Astrocyte (in vitro differentiated cells and primary cell): Measurements from ENCODE around the gene MAGIX. TPM values are rescaled to one million over a fixed set of nuclear protein-coding genes. Genes with fewer than 3 reads are reported as not detected.

ENCODE experiments used
- DNase-seq: peaks from one replicate; pipeline ENCODE4 v3.0.0-alpha.2; 2010; ENCODE audit warnings: low read depth
- FAIRE-seq: peaks from 2 replicates; lab custom pipeline; 2011; peaks lifted over from hg19 to GRCh38; lab: Jason Lieb, UNC
- H2AFZ ChIP-seq: 2 replicates; pipeline ENCODE4 v1.6.0; 2012; ENCODE audit warnings: low read depth, low read length, inconsistent platforms
- H3K27ac ChIP-seq: 2 replicates; pipeline ENCODE4 v1.5.1; 2011; ENCODE audit warnings: low read depth, low read length, inconsistent platforms
- H3K27me3 ChIP-seq: 2 replicates; pipeline ENCODE4 v1.6.0; 2011; ENCODE audit warnings: low read length, inconsistent platforms; ENCODE audit not compliant: insufficient read depth
- H3K36me3 ChIP-seq: 2 replicates; pipeline ENCODE4 v1.5.1; 2011; ENCODE audit warnings: low read length, inconsistent platforms; ENCODE audit not compliant: insufficient read depth
- H3K4me1 ChIP-seq: 2 replicates; pipeline ENCODE4 v1.5.1; 2011; ENCODE audit warnings: low read length, inconsistent platforms; ENCODE audit not compliant: insufficient read depth
- H3K4me2 ChIP-seq: 2 replicates; pipeline ENCODE4 v1.6.0; 2012; ENCODE audit warnings: low read length, inconsistent platforms
- H3K4me3 ChIP-seq: 2 replicates; pipeline ENCODE4 v1.5.1; 2011; ENCODE audit warnings: low read depth, mild to moderate bottlenecking, low read length, inconsistent platforms; ENCODE audit not compliant: insufficient read depth
- H3K79me2 ChIP-seq: 2 replicates; pipeline ENCODE4 v1.6.0; 2012; ENCODE audit warnings: mild to moderate bottlenecking, low read length, inconsistent platforms; ENCODE audit not compliant: insufficient read depth
- H3K9ac ChIP-seq: 2 replicates; pipeline ENCODE4 v1.6.0; 2012; ENCODE audit warnings: mild to moderate bottlenecking, low read length, inconsistent platforms
- H3K9me3 ChIP-seq: 2 replicates; pipeline ENCODE4 v1.5.1; 2012; ENCODE audit warnings: low read depth, mild to moderate bottlenecking, low read length, inconsistent platforms; ENCODE audit not compliant: insufficient read depth
- H4K20me1 ChIP-seq: 2 replicates; pipeline ENCODE4 v1.6.0; 2012; ENCODE audit warnings: low read length, inconsistent platforms; ENCODE audit not compliant: insufficient read depth
- H3K27ac Mint-ChIP-seq: one replicate; pipeline ENCODE4 v1.8.0; 2021; ENCODE audit warnings: mild to moderate bottlenecking, mixed read lengths; ENCODE audit not compliant: unreplicated experiment
- H3K27me3 Mint-ChIP-seq: one replicate; pipeline ENCODE4 v1.8.0; 2021; ENCODE audit warnings: low read depth, mixed read lengths; ENCODE audit not compliant: unreplicated experiment
- H3K36me3 Mint-ChIP-seq: one replicate; pipeline ENCODE4 v1.8.0; 2021; ENCODE audit warnings: low read depth, mixed read lengths; ENCODE audit not compliant: unreplicated experiment
- H3K4me1 Mint-ChIP-seq: one replicate; pipeline ENCODE4 v1.8.0; 2021; ENCODE audit warnings: low read depth, mixed read lengths; ENCODE audit not compliant: unreplicated experiment
- H3K4me3 Mint-ChIP-seq: one replicate; pipeline ENCODE4 v1.8.0; 2021; ENCODE audit warnings: mild to moderate bottlenecking, moderate library complexity, mixed read lengths; ENCODE audit not compliant: unreplicated experiment
- H3K9me3 Mint-ChIP-seq: one replicate; pipeline ENCODE4 v1.8.0; 2021; ENCODE audit warnings: mild to moderate bottlenecking, mixed read lengths; ENCODE audit not compliant: unreplicated experiment
- EZH2 ChIP-seq: IDR thresholded peaks from 2 replicates; pipeline ENCODE4 v1.6.1; 2012; ENCODE audit warnings: mild to moderate bottlenecking, low read length, inconsistent platforms; ENCODE audit not compliant: insufficient read depth
- total RNA-seq: library from RNA; stranded (reverse); gene quantifications from 2 replicates; pipeline ENCODE4 v1.2.1, GENCODE V29; 2021
- TF ChIP-seq, protein P1 (sequence below): IDR thresholded peaks from 2 replicates; pipeline ENCODE4 v1.5.1; 2011; ENCODE audit warnings: low read depth, mild to moderate bottlenecking, inconsistent platforms, low read length, moderate library complexity; ENCODE audit not compliant: insufficient read depth

MAGIX gene
- total RNA-seq, 1 donor from 2014 or later = 1.2 TPM

DNA sequence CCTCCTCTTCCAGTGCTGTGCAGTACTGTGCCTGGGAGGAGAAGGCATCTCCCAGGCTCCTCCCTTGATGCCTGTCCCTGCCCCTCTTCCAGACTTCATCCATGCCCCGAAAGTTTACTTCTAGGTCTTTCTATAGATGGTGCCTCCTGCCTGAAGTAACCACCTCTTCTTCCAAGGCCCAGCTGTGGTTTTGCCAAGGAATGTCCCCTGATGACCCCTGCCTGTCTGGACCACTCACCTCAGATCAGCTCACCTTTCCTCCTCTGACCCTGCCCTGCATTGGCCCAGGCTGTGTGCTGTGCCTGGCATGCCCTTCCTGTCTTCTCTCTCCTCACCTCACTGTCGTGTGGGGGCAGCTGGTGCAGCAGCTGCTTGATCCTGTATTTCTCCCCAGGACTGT, 16.8 kb downstream of the MAGIX start:
- H3K27ac Mint-ChIP-seq = peak overlapping the region; percentile 34
- Histone ChIP-seq H3K4me2 (no peak overlapping the region), H3K27ac (no peak overlapping the region), H3K4me3 (no peak overlapping the region), H4K20me1 (peaks cover 7% of the 10 kb centered on the region), H2AFZ (no peak overlapping the region), H3K9ac (no peak overlapping the region), H3K4me1 (no peaks in the 10 kb centered on the region), H3K27me3 (no peaks in the 10 kb centered on the region), H3K79me2 (no peaks in the 10 kb centered on the region), H3K36me3 (no peaks in the 10 kb centered on the region), H3K9me3 (no peaks in the 10 kb centered on the region)
- H3K4me1 Mint-ChIP-seq = no peaks in the 10 kb centered on the region
- TF ChIP-seq, protein P1, sequence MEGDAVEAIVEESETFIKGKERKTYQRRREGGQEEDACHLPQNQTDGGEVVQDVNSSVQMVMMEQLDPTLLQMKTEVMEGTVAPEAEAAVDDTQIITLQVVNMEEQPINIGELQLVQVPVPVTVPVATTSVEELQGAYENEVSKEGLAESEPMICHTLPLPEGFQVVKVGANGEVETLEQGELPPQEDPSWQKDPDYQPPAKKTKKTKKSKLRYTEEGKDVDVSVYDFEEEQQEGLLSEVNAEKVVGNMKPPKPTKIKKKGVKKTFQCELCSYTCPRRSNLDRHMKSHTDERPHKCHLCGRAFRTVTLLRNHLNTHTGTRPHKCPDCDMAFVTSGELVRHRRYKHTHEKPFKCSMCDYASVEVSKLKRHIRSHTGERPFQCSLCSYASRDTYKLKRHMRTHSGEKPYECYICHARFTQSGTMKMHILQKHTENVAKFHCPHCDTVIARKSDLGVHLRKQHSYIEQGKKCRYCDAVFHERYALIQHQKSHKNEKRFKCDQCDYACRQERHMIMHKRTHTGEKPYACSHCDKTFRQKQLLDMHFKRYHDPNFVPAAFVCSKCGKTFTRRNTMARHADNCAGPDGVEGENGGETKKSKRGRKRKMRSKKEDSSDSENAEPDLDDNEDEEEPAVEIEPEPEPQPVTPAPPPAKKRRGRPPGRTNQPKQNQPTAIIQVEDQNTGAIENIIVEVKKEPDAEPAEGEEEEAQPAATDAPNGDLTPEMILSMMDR = no peak
- TF ChIP-seq EZH2 = no peak
- H3K27me3 Mint-ChIP-seq = no peaks in the 10 kb centered on the region
- no peaks in the 10 kb centered on the region for H3K9me3 Mint-ChIP-seq
- peaks cover 7% of the 10 kb centered on the region for H3K36me3 Mint-ChIP-seq
- no peak overlapping the region for H3K4me3 Mint-ChIP-seq
- FAIRE-seq (no peak), DNase-seq (no peak)

DNA sequence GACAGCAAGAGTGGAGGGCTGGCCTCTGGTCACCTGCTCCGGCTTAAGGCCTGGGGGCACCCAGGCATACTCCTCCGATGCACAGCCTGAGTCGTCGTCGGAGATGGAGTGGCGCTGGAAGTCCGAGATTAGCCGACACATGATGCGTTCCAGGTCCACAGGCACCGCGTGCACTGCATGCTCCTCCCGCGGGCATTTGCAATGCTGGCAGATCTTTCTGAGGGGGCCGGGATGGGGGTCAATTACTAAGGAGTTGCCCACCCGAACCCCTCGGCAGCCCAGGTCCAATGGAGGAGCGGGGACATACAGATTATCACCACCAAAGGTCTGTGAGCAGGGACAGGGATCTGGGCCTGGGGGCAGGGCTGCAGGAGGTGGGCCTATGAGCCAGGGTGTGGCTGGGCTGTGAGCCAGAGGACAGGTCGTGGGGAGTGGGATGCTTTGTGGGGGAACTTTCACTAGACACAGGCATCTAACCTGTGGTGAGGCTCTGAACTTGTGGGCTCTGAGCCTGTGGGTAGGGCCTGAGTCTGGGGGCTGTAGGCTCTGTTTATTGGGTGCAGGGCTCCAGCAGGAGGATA, 21.2 kb downstream of the MAGIX start:
- H3K9me3 Mint-ChIP-seq = no peaks in the 10 kb centered on the region
- Histone ChIP-seq H3K4me2 (peak overlapping the region; percentile 85), H3K4me1 (no peaks in the 10 kb centered on the region), H3K4me3 (no peak overlapping the region), H2AFZ (peak overlapping the region; percentile 34), H3K27ac (no peak overlapping the region), H3K36me3 (no peaks in the 10 kb centered on the region), H3K27me3 (no peaks in the 10 kb centered on the region), H3K9ac (no peak overlapping the region), H3K79me2 (no peaks in the 10 kb centered on the region), H3K9me3 (no peaks in the 10 kb centered on the region), H4K20me1 (peaks cover 7% of the 10 kb centered on the region)
- peak overlapping the region; percentile 86 for H3K4me3 Mint-ChIP-seq
- no peak for DNase-seq
- H3K4me1 Mint-ChIP-seq = no peaks in the 10 kb centered on the region
- no peaks in the 10 kb centered on the region for H3K36me3 Mint-ChIP-seq
- no peaks in the 10 kb centered on the region for H3K27me3 Mint-ChIP-seq
- H3K27ac Mint-ChIP-seq = no peak overlapping the region
- FAIRE-seq = no peak
- TF ChIP-seq, protein P1 = no peak
- TF ChIP-seq EZH2 = no peak
